Body of pancreas (tissue), 4 donors: ENCODE data around the gene CHMP4A. TPM values are rescaled to one million over a fixed set of nuclear protein-coding genes. Genes with fewer than 3 reads are reported as not detected.
A peak's percentile ranks its signal among the peaks of the same experiment; 100 is the strongest.

Experiments
- ATAC-seq: fragments of 150-250 bp; one replicate; pipeline ENCODE4 v1.9.1; 2016
- DNase-seq, 4 donors: peaks; one replicate each; pipeline ENCODE4 v3.0.0-alpha.2; 2019
- H3K27ac ChIP-seq, 4 donors: fragments of 200-600 bp; sonication (generic); 1 replicate in 3 of 4; 2 replicates in 1 of 4; pipeline versions ENCODE4 v1.5.1 to v1.6.1; 2016 to 2019; ENCODE audit warnings: mild to moderate bottlenecking in 1 of 4, mixed read lengths in 1 of 4, moderate library complexity in 1 of 4
- H3K27me3 ChIP-seq, 2 donors: fragments of 200-600 bp; sonication (generic); one replicate each; pipeline ENCODE4 v1.6.0; 2016; ENCODE audit warnings: mild to moderate bottlenecking in 1 of 2
- H3K36me3 ChIP-seq, 2 donors: fragments of 200-600 bp; sonication (generic); replicated peaks in 1 of 2; 2 replicates each; pipeline ENCODE4 v1.5.1; 2016; ENCODE audit warnings: low read depth in 2 of 2; ENCODE audit not compliant: insufficient read depth in 1 of 2
- H3K4me1 ChIP-seq: fragments of 200-600 bp; sonication (generic); one replicate; pipeline ENCODE4 v1.6.0; 2016
- H3K4me3 ChIP-seq, 2 donors: fragments of 200-600 bp; sonication (generic); 1 replicate in 1 of 2; 2 replicates in 1 of 2; pipeline ENCODE4 v1.5.1; 2016 to 2019
- H3K9me3 ChIP-seq, 3 donors: fragments of 200-600 bp; sonication (generic); 1 replicate in 2 of 3; 2 replicates in 1 of 3; pipeline ENCODE4 v1.5.1; 2016
- POLR2A ChIP-seq, 3 donors: fragments of 450-650 bp; IDR thresholded peaks; one replicate each; pipeline ENCODE4 v1.6.1; 2016; ENCODE audit warnings: antibody characterized with exemption in 3 of 3, mild to moderate bottlenecking in 2 of 3
- WGBS, 2 donors: methylation state at CpG; one replicate each; pipeline ENCODE4 v1.1.5; 2017; 5-methylcytosine and 5-hydroxymethylcytosine counted together
- intact Hi-C: fragments of 100-400 bp; cut with DNase I; formaldehyde crosslinking; loops from one replicate; pipeline ENCODE4 v1.15.1; 2023
- total RNA-seq, 2 donors: library from RNA; depleted of rRNA; stranded (reverse); fragments of >200 nt; gene quantifications; one replicate each; pipeline ENCODE4 v1.1.0, GENCODE V29; 2016
- TF ChIP-seq, protein P1 (sequence below), 7 experiments: fragments of 450-650 bp in 4 of 7; fragments of 200-600 bp in 3 of 7; sonication (generic) in 3 of 7; IDR thresholded peaks; one replicate each; pipeline ENCODE4 v1.5.1; 2016 to 2019; ENCODE audit warnings: antibody characterized with exemption in 7 of 7

CHMP4A gene
- total RNA-seq, 2 donors from 2014 or later: 28.5 to 32.0 TPM

DNA sequence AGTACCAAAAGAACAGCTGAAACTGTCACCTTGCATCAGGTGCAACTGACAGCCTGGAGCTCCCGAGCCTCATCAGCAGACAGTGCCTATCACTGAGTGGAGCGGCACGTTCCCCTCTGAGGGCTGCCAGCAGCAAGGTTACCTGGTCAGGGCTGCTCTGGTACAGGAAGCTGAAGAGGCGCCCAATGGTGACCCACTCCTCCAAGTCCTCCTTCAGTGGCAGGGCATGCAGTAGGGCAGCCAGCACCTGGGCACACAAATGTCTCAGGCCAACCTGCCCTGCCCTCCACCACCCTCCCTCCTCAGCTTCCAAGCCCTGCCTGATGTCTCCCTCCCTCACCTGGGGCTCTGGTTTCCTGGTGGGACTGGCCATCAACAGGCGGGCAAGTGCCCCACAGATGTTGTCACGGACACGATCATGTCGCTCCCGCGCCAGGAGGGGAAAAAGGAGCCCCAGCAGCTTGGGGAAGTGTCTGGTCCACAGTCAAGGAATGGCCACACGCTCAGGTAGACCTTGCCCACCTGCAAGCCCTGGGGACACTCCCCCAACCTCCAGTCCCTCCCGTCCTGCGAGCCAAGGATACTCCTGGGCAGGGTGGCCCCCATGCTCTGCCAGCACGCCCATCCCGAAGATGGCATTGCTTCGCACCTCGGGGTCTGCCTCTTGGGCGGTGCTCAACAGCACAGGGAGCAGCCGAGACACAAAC lies 31.8 kb downstream of the CHMP4A start:
- TF ChIP-seq POLR2A (IDR thresholded peaks at IDR 0.05): no peak
- TF ChIP-seq, protein P1, sequence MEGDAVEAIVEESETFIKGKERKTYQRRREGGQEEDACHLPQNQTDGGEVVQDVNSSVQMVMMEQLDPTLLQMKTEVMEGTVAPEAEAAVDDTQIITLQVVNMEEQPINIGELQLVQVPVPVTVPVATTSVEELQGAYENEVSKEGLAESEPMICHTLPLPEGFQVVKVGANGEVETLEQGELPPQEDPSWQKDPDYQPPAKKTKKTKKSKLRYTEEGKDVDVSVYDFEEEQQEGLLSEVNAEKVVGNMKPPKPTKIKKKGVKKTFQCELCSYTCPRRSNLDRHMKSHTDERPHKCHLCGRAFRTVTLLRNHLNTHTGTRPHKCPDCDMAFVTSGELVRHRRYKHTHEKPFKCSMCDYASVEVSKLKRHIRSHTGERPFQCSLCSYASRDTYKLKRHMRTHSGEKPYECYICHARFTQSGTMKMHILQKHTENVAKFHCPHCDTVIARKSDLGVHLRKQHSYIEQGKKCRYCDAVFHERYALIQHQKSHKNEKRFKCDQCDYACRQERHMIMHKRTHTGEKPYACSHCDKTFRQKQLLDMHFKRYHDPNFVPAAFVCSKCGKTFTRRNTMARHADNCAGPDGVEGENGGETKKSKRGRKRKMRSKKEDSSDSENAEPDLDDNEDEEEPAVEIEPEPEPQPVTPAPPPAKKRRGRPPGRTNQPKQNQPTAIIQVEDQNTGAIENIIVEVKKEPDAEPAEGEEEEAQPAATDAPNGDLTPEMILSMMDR (IDR thresholded peaks at IDR 0.05): no peak
- DNase-seq: no peak
- ATAC-seq: no peak
- H3K4me3 ChIP-seq: no peak overlapping the region
- H3K4me1 ChIP-seq: no peaks in the 10 kb centered on the region
- H3K36me3 ChIP-seq: peaks cover 14 to 36% of the 10 kb centered on the region in 2 donors
- 76 to 88% methylated on average over 8 to 19 of the region's 19 CpGs for WGBS, 2 donors
- H3K9me3 ChIP-seq: no peaks in the 10 kb centered on the region
- intact Hi-C loops: no loop called here
- H3K27me3 ChIP-seq: no peaks in the 10 kb centered on the region
- H3K27ac ChIP-seq: no peak overlapping the region

DNA sequence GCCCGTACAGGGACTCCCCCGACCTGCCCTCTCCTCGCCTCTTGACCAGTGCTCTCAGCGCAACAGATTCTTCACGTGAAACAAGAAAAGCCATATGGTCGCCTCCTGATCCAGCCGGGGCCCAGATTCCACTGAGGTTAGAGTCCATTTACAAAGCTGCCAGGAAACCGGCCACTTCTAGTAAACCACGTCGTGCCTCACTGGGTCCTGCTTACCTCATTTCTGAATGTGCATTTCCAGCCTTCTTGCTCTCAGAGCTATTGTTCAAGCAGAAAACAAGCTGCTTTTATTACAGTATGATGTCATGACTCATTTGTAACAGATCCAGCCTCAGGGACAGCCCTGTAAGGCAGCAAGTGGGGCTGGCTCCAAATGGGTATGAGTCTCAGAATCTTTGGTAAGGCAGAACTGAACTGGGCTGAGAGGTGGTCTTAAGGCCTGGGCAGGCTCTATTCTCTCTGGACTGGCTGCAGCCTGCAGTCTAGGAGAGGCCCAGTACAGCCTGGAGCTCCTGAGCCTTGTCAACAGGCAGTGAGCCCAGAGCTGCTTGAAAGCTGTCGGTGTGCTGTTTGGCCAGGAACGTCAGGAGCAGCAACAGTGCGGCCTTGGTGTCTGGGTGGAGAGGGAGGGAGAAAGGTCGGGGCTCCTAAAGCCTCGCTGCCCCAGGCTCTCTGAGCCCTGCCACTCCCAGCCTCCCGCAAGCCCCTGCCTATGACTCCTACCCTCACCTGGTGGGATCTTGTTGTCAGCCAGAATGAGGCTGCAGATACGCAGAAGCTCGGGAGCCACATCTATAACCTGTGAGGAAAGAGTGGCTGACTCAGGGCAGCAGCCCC lies 33.1 kb downstream of the CHMP4A start:
- Histone ChIP-seq H3K4me3 (no peak overlapping the region), H3K4me1 (no peaks in the 10 kb centered on the region), H3K36me3 (peaks cover 14 to 36% of the 10 kb centered on the region in 2 donors), H3K27me3 (no peaks in the 10 kb centered on the region), H3K27ac (peak overlapping the region in 1 of 4 donors; percentile 40), H3K9me3 (no peaks in the 10 kb centered on the region)
- no peak for TF ChIP-seq POLR2A (IDR thresholded peaks at IDR 0.05)
- TF ChIP-seq, protein P1 (IDR thresholded peaks at IDR 0.05): no peak
- intact Hi-C loops: no loop called here
- peak; percentile 36 for ATAC-seq
- 76 to 81% methylated on average over 10 to 18 of the region's 18 CpGs for WGBS, 2 donors
- peak in 1 of 4 donors; percentile 48 for DNase-seq

DNA sequence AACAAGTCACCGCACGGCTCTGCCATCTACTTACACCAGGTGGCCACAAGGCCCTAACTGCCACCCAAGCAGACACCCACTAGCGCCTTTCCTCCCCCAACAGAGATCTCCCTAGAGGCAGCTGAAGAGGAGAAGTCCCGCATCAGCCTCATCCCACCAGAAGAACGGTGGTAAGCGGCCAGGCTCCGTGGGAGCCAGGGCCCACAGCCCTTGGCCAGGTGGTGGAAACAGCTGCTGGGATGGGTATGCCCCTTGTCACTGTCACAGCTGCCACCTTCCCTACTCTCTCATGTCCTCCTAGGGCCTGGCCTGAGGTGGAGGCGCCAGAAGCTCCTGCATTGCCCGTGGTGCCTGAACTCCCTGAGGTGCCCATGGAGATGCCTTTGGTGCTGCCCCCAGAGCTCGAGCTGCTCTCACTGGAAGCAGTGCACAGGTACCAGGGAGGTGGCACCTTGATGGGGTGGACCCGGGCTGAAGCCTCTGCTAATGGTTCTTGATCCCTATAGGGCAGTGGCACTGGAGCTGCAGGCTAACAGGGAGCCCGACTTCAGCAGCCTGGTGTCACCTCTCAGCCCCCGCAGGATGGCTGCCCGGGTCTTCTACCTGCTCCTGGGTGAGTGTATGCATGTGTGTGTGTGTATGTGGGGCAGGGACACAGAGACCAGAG lies 33.9 kb downstream of the CHMP4A start:
- Histone ChIP-seq H3K27me3 (no peaks in the 10 kb centered on the region), H3K36me3 (peaks cover 14 to 33% of the 10 kb centered on the region in 2 donors), H3K27ac (peak overlapping the region in 1 of 4 donors; percentile 40), H3K4me1 (no peaks in the 10 kb centered on the region), H3K9me3 (no peaks in the 10 kb centered on the region), H3K4me3 (no peak overlapping the region)
- ATAC-seq (no peak), DNase-seq (no peak)
- TF ChIP-seq, protein P1 (IDR thresholded peaks at IDR 0.05): no peak
- no peak for TF ChIP-seq POLR2A (IDR thresholded peaks at IDR 0.05)
- 84 to 96% methylated on average over 12 to 14 of the region's 14 CpGs for WGBS, 2 donors
- intact Hi-C loops: no loop called here

DNA sequence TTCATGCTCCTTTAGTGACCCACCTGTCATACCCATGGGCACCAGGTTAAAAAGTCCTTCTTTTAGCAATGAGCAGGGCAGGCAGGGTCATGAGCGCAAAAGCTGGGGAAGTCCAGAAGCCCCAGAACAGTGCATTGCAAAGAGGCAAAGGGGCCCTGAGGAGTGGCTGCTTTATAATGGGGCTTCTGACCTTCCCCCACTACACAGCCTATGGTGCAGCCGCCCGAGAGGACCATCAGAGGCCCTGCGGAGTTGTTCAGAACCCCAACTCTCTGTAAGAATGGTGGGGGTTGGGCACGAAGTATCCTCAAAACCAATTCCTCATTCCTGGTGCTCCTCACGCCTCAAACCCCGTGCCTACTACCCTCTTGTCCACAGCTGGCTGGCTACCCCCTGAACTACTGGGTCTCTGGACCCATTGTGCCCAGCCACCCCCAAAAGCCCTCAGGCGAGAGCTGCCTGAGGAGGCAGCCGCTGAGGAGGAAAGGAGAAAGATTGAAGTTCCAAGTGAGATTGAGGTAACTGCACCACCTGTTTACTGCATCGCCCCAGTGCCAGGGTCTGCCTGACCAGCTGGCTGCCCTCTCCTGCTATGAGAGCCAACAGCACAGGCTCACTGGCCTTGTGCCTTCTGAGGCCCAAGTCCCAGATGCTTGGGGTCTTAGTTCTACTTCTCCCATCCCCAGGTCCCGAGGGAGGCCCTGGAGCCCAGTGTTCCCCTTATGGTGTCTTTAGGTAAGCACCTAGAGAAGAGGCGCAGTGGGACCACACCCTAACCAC lies 34.7 kb downstream of the CHMP4A start:
- WGBS, 2 donors: 86 to 88% methylated on average over 12 of the region's 12 CpGs
- Histone ChIP-seq H3K4me1 (no peaks in the 10 kb centered on the region), H3K9me3 (no peaks in the 10 kb centered on the region), H3K27me3 (no peaks in the 10 kb centered on the region), H3K4me3 (no peak overlapping the region), H3K27ac (no peak overlapping the region), H3K36me3 (peaks cover 14 to 26% of the 10 kb centered on the region in 2 donors)
- DNase-seq: no peak
- intact Hi-C loops: no loop called here
- TF ChIP-seq, protein P1 (IDR thresholded peaks at IDR 0.05): no peak
- no peak for TF ChIP-seq POLR2A (IDR thresholded peaks at IDR 0.05)
- no peak for ATAC-seq
